Endodermal cell (in vitro differentiated cells): ENCODE data around the gene DNM2. TPM values are rescaled to one million over a fixed set of nuclear protein-coding genes. Genes with fewer than 3 reads are reported as not detected.
A peak's percentile ranks its signal among the peaks of the same experiment; 100 is the strongest.

ENCODE experiments used
- DNase-seq: peaks from one replicate; pipeline ENCODE4 v3.0.0-alpha.2; 2017
- H3K27ac ChIP-seq: 2 replicates; pipeline ENCODE4 v1.5.1; 2013; ENCODE audit warnings: mild to moderate bottlenecking, low read depth, low read length, moderate library complexity
- H3K27me3 ChIP-seq: 2 replicates; pipeline ENCODE4 v1.6.1; 2013; ENCODE audit warnings: mild to moderate bottlenecking, low read length, moderate library complexity; ENCODE audit not compliant: insufficient read depth, control insufficient read depth, poor library complexity, severe bottlenecking
- H3K36me3 ChIP-seq: 2 replicates; pipeline ENCODE4 v1.7.0; 2013; ENCODE audit warnings: mild to moderate bottlenecking, low read length, moderate library complexity; ENCODE audit not compliant: control insufficient read depth, insufficient read depth
- H3K4me1 ChIP-seq: one replicate; pipeline ENCODE4 v1.7.0; 2013; ENCODE audit warnings: low read length; ENCODE audit not compliant: control insufficient read depth, insufficient read depth
- H3K4me3 ChIP-seq: 2 replicates; pipeline ENCODE4 v1.5.1; 2013; ENCODE audit warnings: mild to moderate bottlenecking, low read length, moderate library complexity
- H3K9ac ChIP-seq: 2 replicates; pipeline ENCODE4 v1.6.1; 2013; ENCODE audit warnings: mild to moderate bottlenecking, low read length, moderate library complexity; ENCODE audit not compliant: poor library complexity, severe bottlenecking; ENCODE audit errors: extremely low read depth
- H3K9me3 ChIP-seq: 2 replicates; pipeline ENCODE4 v1.6.1; 2013; ENCODE audit warnings: mild to moderate bottlenecking, low read length, moderate library complexity; ENCODE audit not compliant: control insufficient read depth
- H3K27ac Mint-ChIP-seq: 2 replicates; pipeline ENCODE4 v1.8.0; 2020; ENCODE audit warnings: mixed read lengths
- H3K27me3 Mint-ChIP-seq: 2 replicates; pipeline ENCODE4 v1.8.0; 2021; ENCODE audit warnings: mild to moderate bottlenecking, mixed read lengths; ENCODE audit not compliant: insufficient read depth
- H3K36me3 Mint-ChIP-seq: 2 replicates; pipeline ENCODE4 v1.8.0; 2020; ENCODE audit warnings: low read depth, mixed read lengths
- H3K4me1 Mint-ChIP-seq: 2 replicates; pipeline ENCODE4 v1.8.0; 2020; ENCODE audit warnings: mixed read lengths
- H3K4me3 Mint-ChIP-seq: 2 replicates; pipeline ENCODE4 v1.8.0; 2020; ENCODE audit warnings: mild to moderate bottlenecking, moderate library complexity, mixed read lengths
- H3K9me3 Mint-ChIP-seq: 2 replicates; pipeline ENCODE4 v1.8.0; 2020; ENCODE audit warnings: mild to moderate bottlenecking, mixed read lengths
- CTCF ChIP-seq: fragments of 200-600 bp; sonication (generic); conservative IDR thresholded peaks from 2 replicates; pipeline ENCODE4 v1.5.0; 2021; ENCODE audit warnings: antibody characterized with exemption, mild to moderate bottlenecking
- WGBS, 2 experiments: methylation state at CpG; one replicate each; pipeline versions ENCODE4 v1.1.5 to v1.1.7; 2013; ENCODE audit warnings: missing lambda C conversion rate in 2 of 2, mixed read lengths in 1 of 2; ENCODE audit not compliant: insufficient coverage in 1 of 2, insufficient read length in 1 of 2; 5-methylcytosine and 5-hydroxymethylcytosine counted together
- total RNA-seq, 2 donors: library from RNA; stranded (reverse); fragmentation: NEBNext Ultra II Directional in 1 of 2; extraction: Animal tissue kit (Norgen Biotek cat#: 25700) in 1 of 2; gene quantifications; 2 replicates in 1 of 2; 3 replicates in 1 of 2; pipeline ENCODE4 v1.2.1, GENCODE V29; 2021

Gene DNM2
- total RNA-seq, 2 donors from 2014 or later, result 118 to 136 TPM

DNA sequence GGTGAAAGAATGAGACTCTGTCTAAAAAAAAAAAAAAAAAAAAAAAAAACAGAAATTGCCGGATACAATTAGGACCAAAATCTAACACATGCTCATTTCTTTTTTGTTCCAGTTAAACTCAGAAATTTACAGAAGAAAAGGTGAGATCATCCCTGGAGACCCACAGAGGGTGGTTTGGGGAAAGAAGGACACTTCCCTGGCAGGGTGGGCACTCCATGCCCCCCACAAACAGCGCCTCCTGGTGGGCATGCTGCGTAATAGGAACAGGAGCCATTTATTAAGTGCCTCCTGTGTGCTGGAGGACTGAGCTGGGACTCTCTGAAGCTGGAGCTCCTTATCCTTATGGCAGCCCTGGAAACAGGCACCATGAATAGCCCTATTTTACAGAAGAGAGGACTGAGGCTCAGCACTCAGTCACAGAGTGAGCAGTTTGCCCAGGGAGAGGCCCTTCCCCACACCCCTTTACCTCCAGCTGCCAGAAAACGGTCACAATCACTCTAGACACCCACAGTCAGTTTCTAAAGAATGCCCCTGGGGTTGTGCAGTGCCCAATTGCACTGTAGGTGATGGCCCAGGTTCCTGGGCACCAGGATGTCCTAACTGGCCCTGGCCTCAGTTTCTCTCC lies 140.4 kb downstream of the DNM2 start:
- Mint-ChIP-seq H3K4me1 (peaks cover 7% of the 10 kb centered on the region), H3K9me3 (no peaks in the 10 kb centered on the region), H3K27ac (peak overlapping the region; percentile 82), H3K27me3 (no peaks in the 10 kb centered on the region), H3K4me3 (no peak overlapping the region), H3K36me3 (no peaks in the 10 kb centered on the region)
- Histone ChIP-seq H3K36me3 (no peaks in the 10 kb centered on the region), H3K27ac (no peak overlapping the region), H3K4me1 (no peaks in the 10 kb centered on the region), H3K27me3 (no peaks in the 10 kb centered on the region), H3K9me3 (no peaks in the 10 kb centered on the region), H3K9ac (no peak overlapping the region), H3K4me3 (no peak overlapping the region)
- TF ChIP-seq CTCF, result peak; percentile 96
- WGBS, 2 experiments, result 0 to 36% methylated on average over 1 to 3 of the region's 4 CpGs
- DNase-seq, result peak; percentile 69

GRCh38 chr19:10861103-10861651 lies 143.3 kb downstream of the DNM2 start:
- no peaks in the 10 kb centered on the region for H3K36me3 Mint-ChIP-seq
- Histone ChIP-seq H3K9me3 (no peaks in the 10 kb centered on the region), H3K4me3 (no peak overlapping the region), H3K27ac (no peak overlapping the region), H3K27me3 (no peaks in the 10 kb centered on the region), H3K9ac (no peak overlapping the region), H3K4me1 (no peaks in the 10 kb centered on the region), H3K36me3 (no peaks in the 10 kb centered on the region)
- DNase-seq, result peak; percentile 88
- H3K9me3 Mint-ChIP-seq, result no peaks in the 10 kb centered on the region
- H3K27ac Mint-ChIP-seq, result no peak overlapping the region
- WGBS, 2 experiments, result 72 to 78% methylated on average over 5 to 6 of the region's 7 CpGs
- H3K4me1 Mint-ChIP-seq, result peaks cover 11% of the 10 kb centered on the region
- peak; percentile 72 for TF ChIP-seq CTCF
- no peak overlapping the region for H3K4me3 Mint-ChIP-seq
- H3K27me3 Mint-ChIP-seq, result no peaks in the 10 kb centered on the region

- TF ChIP-seq CTCF, result no peak
- no peak for DNase-seq
- Mint-ChIP-seq H3K4me1 (peaks cover 11% of the 10 kb centered on the region), H3K4me3 (no peak overlapping the region), H3K36me3 (no peaks in the 10 kb centered on the region), H3K27me3 (no peaks in the 10 kb centered on the region), H3K9me3 (no peaks in the 10 kb centered on the region), H3K27ac (peak overlapping the region; percentile 79)
- 89 to 98% methylated on average over 6 of the region's 6 CpGs for WGBS, 2 experiments
- Histone ChIP-seq H3K27ac (no peak overlapping the region), H3K9ac (no peak overlapping the region), H3K4me1 (no peaks in the 10 kb centered on the region), H3K9me3 (no peaks in the 10 kb centered on the region), H3K27me3 (no peaks in the 10 kb centered on the region), H3K4me3 (no peak overlapping the region), H3K36me3 (no peaks in the 10 kb centered on the region)
These were observed 144.8 kb downstream of the DNM2 start for GRCh38 chr19:10862561-10863106.
